Activated B cell treated with CpG ODN at 0.5 μM for 24 hours (primary cell): ENCODE data around the gene QTRT2. TPM values are rescaled to one million over a fixed set of nuclear protein-coding genes. Genes with fewer than 3 reads are reported as not detected.

Experiments
- ATAC-seq: fragments of 200-7000 bp; cut with Tn5 transposase; one replicate; pipeline ENCODE4 v1.10.0; 2021; ENCODE audit warnings: low read depth, mild to moderate bottlenecking, moderate library complexity
- CTCF ChIA-PET: fragments of 350-600 bp; sonication (Branson Sonifier 250); formaldehyde crosslinking; loops from one replicate; lab custom pipeline; 2021; ENCODE audit warnings: antibody characterized with exemption; lab: Charles Lee
- POLR2A ChIA-PET: fragments of 350-600 bp; sonication (Branson Sonifier 250); formaldehyde crosslinking; loops from one replicate; lab custom pipeline; 2021; ENCODE audit warnings: antibody characterized with exemption; lab: Charles Lee
- DNase-seq: peaks from one replicate; pipeline ENCODE4 v3.0.0; 2022
- H3K27ac Mint-ChIP-seq: one replicate; pipeline ENCODE4 v1.8.0; 2020; ENCODE audit warnings: mixed read lengths
- H3K27me3 Mint-ChIP-seq: one replicate; pipeline ENCODE4 v1.8.0; 2021; ENCODE audit warnings: mixed read lengths
- H3K36me3 Mint-ChIP-seq: one replicate; pipeline ENCODE4 v1.8.0; 2021; ENCODE audit warnings: low read depth, mixed read lengths
- H3K4me1 Mint-ChIP-seq: one replicate; pipeline ENCODE4 v1.8.0; 2021; ENCODE audit warnings: mixed read lengths
- H3K4me3 Mint-ChIP-seq: one replicate; pipeline ENCODE4 v1.8.0; 2020; ENCODE audit warnings: mild to moderate bottlenecking, mixed read lengths
- H3K9me3 Mint-ChIP-seq: one replicate; pipeline ENCODE4 v1.8.0; 2020; ENCODE audit warnings: mixed read lengths
- intact Hi-C: fragments of 100-400 bp; cut with micrococcal nuclease; formaldehyde crosslinking; loops from one replicate; pipeline ENCODE4 v1.15.1; 2024
- total RNA-seq: library from RNA; stranded (reverse); gene quantifications from 2 replicates; pipeline ENCODE4 v1.2.3, GENCODE V29; 2022
- TF ChIP-seq, protein P1 (sequence below): fragments of 200-600 bp; IDR thresholded peaks from one replicate; pipeline ENCODE4 v1.8.0; 2022; ENCODE audit warnings: antibody characterized with exemption, mild to moderate bottlenecking

Gene QTRT2
- total RNA-seq, 1 donor from 2014 or later: 75.5 TPM

DNA sequence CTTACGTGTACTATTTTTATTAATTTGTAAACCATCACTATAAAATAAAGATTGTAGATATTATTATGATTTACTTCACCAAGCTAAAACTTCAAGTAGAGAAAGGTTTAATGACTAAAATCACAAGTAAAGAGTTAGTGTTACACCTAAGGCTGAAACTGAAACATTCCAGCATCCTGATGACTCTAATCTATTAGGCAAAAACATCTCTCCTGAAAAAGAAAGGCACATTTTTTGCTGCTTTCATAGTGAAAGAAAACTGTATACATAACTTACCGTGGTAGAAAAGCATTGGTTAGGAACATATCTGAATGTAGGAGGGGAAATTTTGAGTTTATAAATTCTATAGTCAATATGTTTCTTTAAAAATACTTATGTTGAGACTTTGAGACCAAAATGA is 35.6 kb upstream of the QTRT2 start:
- ChIA-PET CTCF (no interaction called here), POLR2A (interaction anchor here (1.1 kb wide), 1 partner anchor 13 kb away, joined by 3 read pairs; no protein-coding TSS in a partner anchor)
- H3K9me3 Mint-ChIP-seq: no peaks in the 10 kb centered on the region
- H3K4me3 Mint-ChIP-seq: no peak overlapping the region
- H3K36me3 Mint-ChIP-seq: peaks cover 6% of the 10 kb centered on the region
- no peaks in the 10 kb centered on the region for H3K27me3 Mint-ChIP-seq
- ATAC-seq (no peak), DNase-seq (no peak)
- intact Hi-C loops: no loop called here
- TF ChIP-seq, protein P1, sequence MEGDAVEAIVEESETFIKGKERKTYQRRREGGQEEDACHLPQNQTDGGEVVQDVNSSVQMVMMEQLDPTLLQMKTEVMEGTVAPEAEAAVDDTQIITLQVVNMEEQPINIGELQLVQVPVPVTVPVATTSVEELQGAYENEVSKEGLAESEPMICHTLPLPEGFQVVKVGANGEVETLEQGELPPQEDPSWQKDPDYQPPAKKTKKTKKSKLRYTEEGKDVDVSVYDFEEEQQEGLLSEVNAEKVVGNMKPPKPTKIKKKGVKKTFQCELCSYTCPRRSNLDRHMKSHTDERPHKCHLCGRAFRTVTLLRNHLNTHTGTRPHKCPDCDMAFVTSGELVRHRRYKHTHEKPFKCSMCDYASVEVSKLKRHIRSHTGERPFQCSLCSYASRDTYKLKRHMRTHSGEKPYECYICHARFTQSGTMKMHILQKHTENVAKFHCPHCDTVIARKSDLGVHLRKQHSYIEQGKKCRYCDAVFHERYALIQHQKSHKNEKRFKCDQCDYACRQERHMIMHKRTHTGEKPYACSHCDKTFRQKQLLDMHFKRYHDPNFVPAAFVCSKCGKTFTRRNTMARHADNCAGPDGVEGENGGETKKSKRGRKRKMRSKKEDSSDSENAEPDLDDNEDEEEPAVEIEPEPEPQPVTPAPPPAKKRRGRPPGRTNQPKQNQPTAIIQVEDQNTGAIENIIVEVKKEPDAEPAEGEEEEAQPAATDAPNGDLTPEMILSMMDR: no peak
- H3K27ac Mint-ChIP-seq: no peak overlapping the region
- H3K4me1 Mint-ChIP-seq: peaks cover 6% of the 10 kb centered on the region

DNA sequence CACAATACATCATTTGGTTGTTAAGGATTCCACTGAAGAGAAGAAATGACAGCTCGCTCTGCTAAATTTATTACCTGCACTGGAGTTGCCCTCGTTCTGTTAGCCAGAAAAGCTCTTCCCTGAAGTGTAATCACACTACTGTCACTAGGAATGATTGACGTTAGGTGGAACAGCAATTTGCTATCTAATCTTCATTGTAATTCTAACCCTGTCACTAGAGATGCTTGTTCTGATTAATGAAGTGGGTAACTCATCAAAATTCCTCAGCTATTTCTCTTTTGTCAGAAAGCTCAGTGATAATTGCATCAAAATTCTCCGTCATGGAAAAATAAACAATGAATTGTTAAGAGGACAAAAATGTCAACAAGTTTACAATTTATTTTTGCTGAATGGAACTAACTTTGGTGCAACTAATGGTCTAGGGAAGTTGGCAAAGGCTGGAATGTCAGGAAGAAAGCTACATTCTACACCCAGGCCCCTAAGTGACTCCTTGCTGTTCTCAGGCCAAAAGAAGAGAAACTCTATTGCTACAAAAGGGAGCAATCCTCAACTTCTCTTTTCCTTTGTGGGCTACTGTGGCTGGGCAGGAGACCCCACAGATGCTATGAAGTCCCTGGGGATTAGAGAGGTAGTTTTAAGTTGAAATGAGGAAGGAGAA is 34.3 kb upstream of the QTRT2 start:
- H3K36me3 Mint-ChIP-seq: peaks cover 6% of the 10 kb centered on the region

DNA sequence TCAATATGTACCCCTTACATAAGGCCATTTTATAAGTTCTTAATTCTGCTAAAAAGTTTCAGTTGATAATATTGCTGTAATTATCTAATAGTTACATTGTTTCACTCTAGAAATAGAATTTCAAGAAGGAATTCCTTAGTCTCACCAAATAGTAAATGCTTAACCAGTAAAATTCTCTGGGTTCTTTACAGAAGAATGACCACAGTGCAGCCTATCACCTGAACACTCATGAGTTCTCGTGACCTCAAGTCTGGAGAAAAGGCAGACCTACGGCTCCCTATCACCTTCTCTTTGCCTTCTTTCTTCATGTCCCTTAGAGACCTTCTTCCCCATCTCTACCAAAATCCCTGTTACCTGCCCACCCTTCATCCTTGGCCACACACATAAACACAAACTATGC is 31.1 kb upstream of the QTRT2 start:
- Mint-ChIP-seq H3K4me1 (peaks cover 6% of the 10 kb centered on the region), H3K4me3 (no peak overlapping the region), H3K27ac (no peak overlapping the region), H3K36me3 (peaks cover 8% of the 10 kb centered on the region), H3K27me3 (no peaks in the 10 kb centered on the region), H3K9me3 (no peaks in the 10 kb centered on the region)
- ATAC-seq (no peak), DNase-seq (no peak)
- CTCF ChIA-PET: interaction anchor here (1.4 kb wide), 1 partner anchor 9 kb away, joined by 3 read pairs; no protein-coding TSS in a partner anchor
- intact Hi-C loops: no loop called here
- TF ChIP-seq, protein P1: no peak
- POLR2A ChIA-PET: no interaction called here

More for the DNA sequence above, 34.3 kb upstream of the QTRT2 start:
- TF ChIP-seq, protein P1: no peak
- Mint-ChIP-seq H3K27ac (no peak overlapping the region), H3K4me1 (peaks cover 6% of the 10 kb centered on the region), H3K27me3 (no peaks in the 10 kb centered on the region), H3K4me3 (no peak overlapping the region), H3K9me3 (no peaks in the 10 kb centered on the region)
- no peak for ATAC-seq
- intact Hi-C loops: no loop called here
- ChIA-PET CTCF (no interaction called here), POLR2A (no interaction called here)
- no peak for DNase-seq

DNA sequence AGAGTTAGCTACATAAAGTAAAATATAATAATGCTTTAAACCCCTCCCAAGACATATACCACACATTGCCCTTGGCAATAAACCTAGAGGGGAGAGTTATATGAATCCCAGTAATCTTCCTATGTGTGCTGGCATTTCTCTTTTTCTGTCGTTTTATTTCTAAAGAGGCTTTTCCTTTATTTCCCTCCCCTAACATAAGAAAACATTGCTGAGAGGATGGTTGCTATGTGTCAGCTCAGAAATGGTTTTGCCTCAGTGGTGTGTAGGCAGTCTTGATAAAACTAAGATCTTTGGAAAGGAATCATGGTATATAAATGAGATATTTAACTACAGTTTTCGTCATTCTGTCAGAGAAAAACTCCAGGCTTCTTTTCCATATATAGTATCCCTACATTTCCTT is 30.2 kb upstream of the QTRT2 start:
- intact Hi-C loops: no loop called here
- Mint-ChIP-seq H3K4me1 (peaks cover 6% of the 10 kb centered on the region), H3K9me3 (no peaks in the 10 kb centered on the region), H3K4me3 (no peak overlapping the region), H3K27me3 (no peaks in the 10 kb centered on the region), H3K27ac (no peak overlapping the region), H3K36me3 (peaks cover 10% of the 10 kb centered on the region)
- ATAC-seq: no peak
- CTCF ChIA-PET: interaction anchor here (1.4 kb wide), 1 partner anchor 10 kb away, joined by 3 read pairs; no protein-coding TSS in a partner anchor
- POLR2A ChIA-PET: no interaction called here
- no peak for DNase-seq
- TF ChIP-seq, protein P1: no peak

DNA sequence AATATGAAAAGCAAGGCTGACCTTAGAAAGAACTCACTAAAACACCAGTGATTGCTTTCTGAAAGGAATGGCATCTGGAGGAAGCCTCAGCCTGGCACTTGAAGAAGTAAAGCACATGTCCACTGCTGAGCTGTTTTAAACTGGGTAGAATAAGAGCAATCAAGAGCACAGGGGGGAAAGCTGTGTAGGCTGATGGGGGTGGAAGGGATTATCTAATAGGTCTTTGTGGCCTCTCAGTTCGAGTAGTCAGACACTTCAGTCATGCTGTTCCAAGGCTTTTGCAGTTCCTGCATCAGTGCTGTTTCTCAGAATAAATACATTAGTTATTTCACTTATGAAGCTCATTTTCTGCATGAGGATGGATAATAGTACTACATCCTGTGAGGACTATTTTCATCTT is 22.8 kb upstream of the QTRT2 start:
- no peak overlapping the region for H3K4me3 Mint-ChIP-seq
- H3K9me3 Mint-ChIP-seq: no peaks in the 10 kb centered on the region
- ChIA-PET POLR2A (no interaction called here), CTCF (no interaction called here)
- TF ChIP-seq, protein P1: no peak
- H3K4me1 Mint-ChIP-seq: no peaks in the 10 kb centered on the region
- H3K27ac Mint-ChIP-seq: no peak overlapping the region
- ATAC-seq: no peak
- intact Hi-C loops: no loop called here
- no peak for DNase-seq
- no peaks in the 10 kb centered on the region for H3K27me3 Mint-ChIP-seq
- H3K36me3 Mint-ChIP-seq: peaks cover 30% of the 10 kb centered on the region
